ENCODE results near the gene SYNGR4.

DNA sequence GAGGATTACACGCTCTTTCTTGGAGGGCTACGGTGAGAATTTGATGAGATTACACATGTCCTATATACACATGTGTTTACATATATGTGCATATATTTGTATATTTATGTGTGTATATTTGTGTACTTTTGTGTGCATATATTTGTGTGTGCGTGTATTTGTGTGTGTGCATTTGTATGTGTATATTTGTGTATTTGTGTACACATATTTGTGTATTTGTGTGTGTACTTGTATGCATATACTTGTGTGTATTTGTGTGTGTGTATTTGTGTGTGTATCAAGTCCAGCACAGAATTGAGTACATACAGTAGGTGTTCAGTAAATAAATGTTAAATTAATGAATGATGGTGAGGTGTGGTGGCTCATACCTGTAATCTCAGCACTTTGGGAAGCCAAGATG is 2.3 kb upstream of the SYNGR4 start:
- TF ChIP-seq, protein P1, sequence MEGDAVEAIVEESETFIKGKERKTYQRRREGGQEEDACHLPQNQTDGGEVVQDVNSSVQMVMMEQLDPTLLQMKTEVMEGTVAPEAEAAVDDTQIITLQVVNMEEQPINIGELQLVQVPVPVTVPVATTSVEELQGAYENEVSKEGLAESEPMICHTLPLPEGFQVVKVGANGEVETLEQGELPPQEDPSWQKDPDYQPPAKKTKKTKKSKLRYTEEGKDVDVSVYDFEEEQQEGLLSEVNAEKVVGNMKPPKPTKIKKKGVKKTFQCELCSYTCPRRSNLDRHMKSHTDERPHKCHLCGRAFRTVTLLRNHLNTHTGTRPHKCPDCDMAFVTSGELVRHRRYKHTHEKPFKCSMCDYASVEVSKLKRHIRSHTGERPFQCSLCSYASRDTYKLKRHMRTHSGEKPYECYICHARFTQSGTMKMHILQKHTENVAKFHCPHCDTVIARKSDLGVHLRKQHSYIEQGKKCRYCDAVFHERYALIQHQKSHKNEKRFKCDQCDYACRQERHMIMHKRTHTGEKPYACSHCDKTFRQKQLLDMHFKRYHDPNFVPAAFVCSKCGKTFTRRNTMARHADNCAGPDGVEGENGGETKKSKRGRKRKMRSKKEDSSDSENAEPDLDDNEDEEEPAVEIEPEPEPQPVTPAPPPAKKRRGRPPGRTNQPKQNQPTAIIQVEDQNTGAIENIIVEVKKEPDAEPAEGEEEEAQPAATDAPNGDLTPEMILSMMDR (conservative IDR thresholded peaks at IDR 0.05; ENCODE audit: low read depth, low read length): no peak
- no peak for TF ChIP-seq EZH2 (IDR thresholded peaks at IDR 0.05; ENCODE audit: borderline replicate concordance, low read depth, low read length, poor library complexity, severe bottlenecking)
